Measurements from ENCODE around the gene ARHGEF7.

- TF ChIP-seq POLR2A (IDR thresholded peaks at IDR 0.05), result no peak
- TF ChIP-seq POLR2AphosphoS5 (IDR thresholded peaks at IDR 0.05; ENCODE audit: insufficient read depth in 1 of 2, low read depth in 1 of 2), result no peak
- TF ChIP-seq CTCF (IDR thresholded peaks at IDR 0.05), result no peak
Observed at GRCh38 chr13:111121506-111121905, 6.4 kb downstream of the ARHGEF7 start.

All from vagina (tissue), 2 donors.